Umbilical cord (tissue), 2 donors: Measurements from ENCODE around the gene ERC1. TPM values are rescaled to one million over a fixed set of nuclear protein-coding genes. Genes with fewer than 3 reads are reported as not detected.
"Not testable (repeated sequence)": the region's sequence is repeated elsewhere in the genome, so short reads cannot be mapped to it uniquely, and the experiment has no call there.

Source experiments
- DNase-seq: peaks from one replicate; pipeline ENCODE4 v3.0.0-alpha.2; 2015; ENCODE audit warnings: low spot score
- total RNA-seq: library from RNA; depleted of rRNA; stranded (reverse); fragments of >200 nt; gene quantifications from one replicate; pipeline ENCODE4 v1.2.3, GENCODE V29; 2014; ENCODE audit warnings: low replicate concordance; ENCODE audit not compliant: insufficient read depth

Gene ERC1
- total RNA-seq, 1 donor from 2014 or later: 124 TPM

DNA sequence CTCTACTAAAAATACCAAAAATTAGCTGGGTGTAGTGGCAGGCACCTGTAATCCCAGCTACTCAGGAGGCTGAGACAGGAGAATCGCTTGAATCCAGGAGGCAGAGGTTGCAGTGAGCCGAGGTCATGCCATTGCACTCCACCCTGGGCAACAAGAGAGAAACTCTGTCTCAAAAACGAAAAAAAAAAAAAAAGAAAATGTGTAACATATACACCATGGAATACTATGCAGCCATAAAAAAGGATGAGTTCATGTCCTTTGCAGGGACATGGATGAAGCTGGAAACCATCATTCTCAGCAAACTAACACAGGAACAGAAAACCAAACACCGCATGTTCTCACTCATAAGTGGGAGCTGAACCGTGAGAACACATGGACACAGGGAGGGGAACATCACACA, 326.0 kb downstream of the ERC1 start:
- not testable (repeated sequence) for DNase-seq

GRCh38 chr12:1318327-1319031, 327.5 kb downstream of the ERC1 start:
- peak; percentile 82 for DNase-seq

DNA sequence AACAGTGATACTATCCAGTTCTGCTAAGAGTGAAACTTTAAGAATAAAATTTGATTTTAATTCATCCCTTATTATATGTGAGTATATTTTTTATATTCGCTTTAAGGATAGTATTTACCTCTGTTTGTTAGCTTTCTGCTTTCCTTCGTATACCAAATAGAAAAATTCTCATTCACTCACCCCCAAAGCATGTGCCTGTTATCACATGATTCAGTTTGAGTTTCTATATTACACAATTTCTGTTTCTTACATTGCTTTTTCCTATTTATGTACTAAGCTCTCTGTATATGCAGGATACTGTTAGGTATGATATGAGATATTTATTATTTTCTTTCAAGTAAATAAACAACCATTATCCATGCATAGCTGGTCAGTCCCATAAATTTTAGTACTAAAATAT, 328.2 kb downstream of the ERC1 start:
- peak; percentile 59 for DNase-seq

DNA sequence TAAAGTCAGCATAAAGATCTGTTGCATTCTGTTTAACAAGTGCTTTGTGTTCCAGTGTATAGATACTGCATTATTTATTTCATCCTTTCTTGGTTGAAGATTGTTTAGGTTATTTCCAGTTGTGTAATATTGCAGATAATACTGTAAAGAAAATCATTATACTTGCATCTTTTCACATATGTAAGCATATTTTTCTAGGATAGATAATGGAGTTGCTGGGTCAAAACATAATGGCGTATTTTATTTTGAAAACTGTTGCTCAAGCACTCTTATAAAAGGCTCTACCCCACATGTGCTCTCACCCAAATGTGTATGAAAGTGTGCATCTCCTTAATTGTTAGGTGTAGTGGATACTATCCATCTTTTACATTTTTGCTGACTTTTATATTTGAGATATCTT, 329.0 kb downstream of the ERC1 start:
- DNase-seq: no peak

- no peak for DNase-seq
Measured at GRCh38 chr12:1322821-1323220, 331.8 kb downstream of the ERC1 start.

DNA sequence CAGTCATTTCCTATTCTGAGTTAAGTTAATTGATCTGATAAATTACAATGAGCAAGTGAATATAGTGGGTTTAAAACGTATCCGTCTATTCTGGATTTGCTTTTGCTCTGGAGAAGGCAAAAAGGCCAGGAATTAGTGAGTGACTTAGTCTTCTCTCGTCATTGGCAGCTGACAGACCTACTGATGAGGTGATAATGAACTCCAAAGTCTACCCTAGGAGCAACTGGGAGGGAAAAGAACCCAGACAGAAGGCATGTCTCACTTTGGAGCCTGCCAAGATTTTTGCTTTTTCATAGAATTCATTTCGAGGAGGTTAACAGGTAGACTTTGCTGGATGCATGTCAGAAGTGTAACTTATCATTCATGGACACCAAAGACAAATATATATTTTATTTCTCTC, 333.1 kb downstream of the ERC1 start:
- DNase-seq: no peak

DNA sequence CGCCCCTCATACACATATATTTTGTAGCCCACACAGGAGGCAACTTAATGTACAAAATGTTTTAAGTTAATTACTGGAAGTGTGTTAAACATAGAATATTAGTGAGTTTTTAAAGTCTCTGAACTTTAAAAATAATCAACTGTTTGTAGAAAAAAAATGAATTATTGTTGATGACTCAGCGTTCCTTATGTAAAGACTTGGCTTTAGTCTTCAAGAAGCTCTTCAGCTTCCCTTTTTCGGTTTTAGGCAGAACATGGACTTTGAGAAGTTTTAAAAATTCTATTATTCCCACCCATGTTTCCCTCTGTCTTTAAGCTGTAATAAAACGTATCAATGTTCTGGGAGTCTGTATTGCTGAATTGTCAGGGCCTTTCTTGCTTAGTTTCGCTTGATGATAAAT, 333.9 kb downstream of the ERC1 start:
- DNase-seq: peak; percentile 47

DNA sequence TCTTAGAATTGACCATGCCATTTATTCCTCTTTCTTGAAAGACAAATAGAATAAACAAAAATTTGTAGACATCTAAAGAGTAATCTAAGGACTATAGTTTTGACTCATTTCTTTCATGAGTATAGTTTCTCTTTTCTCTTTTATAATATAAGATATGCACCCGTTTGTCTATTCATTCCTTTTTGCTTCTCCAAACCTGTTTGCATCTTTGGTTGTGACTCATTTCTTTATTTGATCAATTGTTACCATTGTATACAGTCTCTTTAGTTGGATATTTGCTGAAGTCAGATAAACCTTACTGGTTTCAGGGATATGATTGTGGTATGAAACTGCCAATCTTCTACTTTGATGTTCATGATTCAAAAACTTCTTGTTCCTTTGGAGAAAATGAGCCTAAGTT, 334.6 kb downstream of the ERC1 start:
- no peak for DNase-seq

DNA sequence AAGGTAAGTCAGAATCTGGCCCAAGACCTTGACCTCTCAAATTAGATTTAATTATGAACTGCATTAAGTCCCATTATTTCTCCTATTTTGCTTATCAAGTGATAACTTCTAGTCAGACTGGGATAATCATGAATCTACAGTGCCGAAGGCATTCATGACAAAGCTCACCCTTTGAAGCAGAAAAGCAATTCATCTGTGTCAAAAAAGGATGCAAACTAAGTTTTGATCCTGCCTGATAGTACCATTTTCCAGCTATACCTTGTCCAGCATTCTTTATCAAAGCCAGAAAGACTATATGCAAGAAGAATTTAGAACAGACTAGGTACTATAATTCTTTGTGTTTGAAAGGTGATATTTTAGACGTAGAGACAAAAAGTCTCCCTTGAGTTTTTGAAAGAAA, 335.2 kb downstream of the ERC1 start:
- no peak for DNase-seq

GRCh38 chr12:1328391-1328790, 337.4 kb downstream of the ERC1 start:
- DNase-seq: peak; percentile 42

DNA sequence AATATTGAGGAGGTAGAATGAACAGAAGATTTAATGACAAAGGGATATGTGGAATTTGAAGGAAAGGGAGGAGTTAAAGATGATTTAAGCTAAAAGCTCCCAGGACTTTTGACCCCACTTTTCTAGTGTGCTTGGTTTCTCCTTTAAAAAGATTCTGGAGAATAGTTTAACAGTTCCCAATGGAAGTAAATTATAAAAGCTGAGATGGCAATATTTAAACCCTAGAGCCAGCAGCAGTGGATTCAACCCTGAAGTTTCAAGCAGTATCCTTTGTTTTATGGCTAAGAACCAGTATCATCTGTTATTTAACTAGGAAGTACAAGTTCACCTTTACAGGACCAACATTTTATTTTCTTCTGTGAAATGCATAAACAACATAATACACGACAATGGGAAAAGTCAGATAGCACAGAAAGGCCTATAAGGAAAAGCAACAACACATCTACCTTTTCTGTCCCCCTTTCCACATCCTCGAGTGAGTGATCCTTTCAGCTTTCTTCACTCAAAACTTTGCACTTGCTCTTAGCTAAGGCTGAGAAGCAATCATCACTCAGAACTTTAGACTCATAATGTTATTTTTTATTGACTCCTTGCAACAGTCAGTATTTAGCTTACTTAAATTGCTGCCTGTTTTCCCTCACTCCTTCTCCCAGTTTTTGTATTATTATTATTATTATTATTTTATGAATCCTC, 338.9 kb downstream of the ERC1 start:
- no peak for DNase-seq

DNA sequence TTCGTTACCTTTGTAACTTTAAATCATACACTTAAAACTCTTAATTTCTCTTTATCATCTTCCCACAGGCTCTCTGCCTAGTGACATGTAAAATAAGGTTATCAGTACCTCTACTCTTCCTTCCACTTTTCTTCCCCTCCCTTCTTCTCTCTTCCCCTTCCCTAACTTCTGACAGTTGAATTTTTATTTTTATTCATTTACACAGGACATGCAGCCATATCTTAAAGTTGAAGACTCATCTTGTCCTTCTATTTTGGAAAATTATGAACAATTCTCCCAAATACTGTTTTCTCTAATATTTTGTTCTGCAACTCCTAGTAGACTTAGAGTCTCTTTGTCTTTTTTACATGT, 339.4 kb downstream of the ERC1 start:
- DNase-seq: no peak

DNA sequence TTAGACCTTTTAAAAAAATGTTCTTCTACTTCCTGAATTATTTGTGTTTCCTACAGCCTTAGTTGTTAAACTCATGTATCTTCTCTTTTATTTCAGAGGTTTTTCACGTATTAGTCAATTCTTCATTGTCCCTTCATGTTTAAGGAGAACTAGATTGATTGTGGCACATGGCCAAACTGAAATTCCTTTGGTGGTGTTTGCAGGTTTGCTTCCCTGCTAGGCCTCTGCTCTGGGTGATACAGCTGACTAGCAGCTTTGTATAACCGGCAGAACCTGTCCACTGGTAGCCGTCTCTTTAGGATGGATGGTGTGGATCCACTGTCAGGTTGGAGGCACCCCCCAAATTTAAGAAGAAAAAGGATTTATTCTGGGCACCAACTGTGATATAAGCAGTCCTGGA, 341.3 kb downstream of the ERC1 start:
- peak; percentile 68 for DNase-seq

- no peak for DNase-seq
Measured at GRCh38 chr12:1338483-1339177, 347.6 kb downstream of the ERC1 start.

DNA sequence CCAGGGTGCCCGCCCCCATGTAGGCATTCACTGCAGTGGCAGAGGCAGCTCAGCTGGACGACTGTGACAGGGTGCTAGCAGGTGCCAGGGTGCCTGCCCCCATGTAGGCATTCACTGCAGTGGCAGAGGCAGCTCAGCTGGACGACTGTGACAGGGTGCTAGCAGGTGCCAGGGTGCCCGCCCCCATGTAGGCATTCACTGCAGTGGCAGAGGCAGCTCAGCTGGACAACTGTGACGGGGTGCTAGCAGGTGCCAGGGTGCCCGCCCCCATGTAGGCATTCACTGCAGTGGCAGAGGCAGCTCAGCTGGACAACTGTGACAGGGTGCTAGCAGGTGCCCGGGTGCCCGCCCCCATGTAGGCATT, 348.1 kb downstream of the ERC1 start:
- DNase-seq: not testable (repeated sequence)

- no peak for DNase-seq
Measured at GRCh38 chr12:1339618-1340319, 348.7 kb downstream of the ERC1 start.

GRCh38 chr12:1341270-1341669, 350.2 kb downstream of the ERC1 start:
- DNase-seq: not testable (repeated sequence)

- DNase-seq: no peak
Measured at GRCh38 chr12:1343422-1343821, 352.4 kb downstream of the ERC1 start.

GRCh38 chr12:1344245-1344644, 353.2 kb downstream of the ERC1 start:
- DNase-seq: no peak

- peak; percentile 62 for DNase-seq
Measured at GRCh38 chr12:1346126-1346525, 355.1 kb downstream of the ERC1 start.

DNA sequence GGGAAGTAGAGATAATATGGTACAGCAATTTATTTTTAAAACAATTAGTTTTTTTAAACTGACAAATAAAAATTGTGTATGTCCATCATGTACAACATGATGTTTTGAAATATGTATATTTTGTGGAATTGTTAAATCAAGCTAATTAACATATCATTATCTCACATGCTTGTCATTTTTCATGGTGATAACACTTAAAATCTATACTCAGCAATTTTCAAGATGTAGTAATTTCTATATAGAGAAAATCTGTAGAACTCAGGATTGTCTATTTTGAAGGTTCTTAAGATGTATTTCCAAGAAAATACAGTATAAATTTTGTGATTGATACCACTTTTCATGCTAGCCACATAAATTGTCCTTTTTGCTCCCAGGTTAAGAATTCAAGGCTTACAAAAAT, 356.3 kb downstream of the ERC1 start:
- no peak for DNase-seq

- no peak for DNase-seq
Measured at GRCh38 chr12:1348606-1349005, 357.6 kb downstream of the ERC1 start.
